IMR-90 (cell line): Measurements from ENCODE around the gene FBXL5. TPM values are rescaled to one million over a fixed set of nuclear protein-coding genes. Genes with fewer than 3 reads are reported as not detected.

Experiments used
- ATAC-seq: fragments of 200-7000 bp; cut with Tn5 transposase; 2 replicates; pipeline ENCODE4 v1.9.1; 2020; ENCODE audit warnings: low read depth, mild to moderate bottlenecking, moderate library complexity
- BruUV-seq: library from RNA; stranded (reverse); fragments of 400-500 nt; replicated peaks from 2 replicates; lab custom pipeline; 2021; lab: Mats Ljungman, UMichigan
- CTCF ChIA-PET: fragments of 300-600 bp; formaldehyde crosslinking; extraction: SDS; loops from one replicate; lab custom pipeline; 2021; ENCODE audit warnings: antibody characterized with exemption; lab: Yijun Ruan, JAX
- POLR2A ChIA-PET: fragments of 300-600 bp; sonication (Branson Sonifier 250); formaldehyde crosslinking; loops from one replicate; lab custom pipeline; 2022; ENCODE audit warnings: antibody characterized with exemption; ENCODE audit not compliant: unreplicated experiment; lab: Charles Lee
- DNase-seq: peaks from one replicate; pipeline ENCODE4 v3.0.0; 2013
- H2AFZ ChIP-seq: replicated peaks from 2 replicates; pipeline ENCODE3; 2013; ENCODE audit warnings: low read length, mild to moderate bottlenecking; ENCODE audit not compliant: poor library complexity
- H2AK5ac ChIP-seq: 2 replicates; pipeline ENCODE4 v1.6.1; 2013; ENCODE audit warnings: low read depth, low read length, inconsistent platforms
- H2AK9ac ChIP-seq: replicated peaks from 2 replicates; pipeline ENCODE3; 2013; ENCODE audit warnings: mild to moderate bottlenecking, low read depth, low read length, moderate library complexity; ENCODE audit not compliant: poor library complexity
- H2BK120ac ChIP-seq: 2 replicates; pipeline ENCODE4 v1.6.1; 2013; ENCODE audit warnings: low read depth, low read length, inconsistent platforms
- H2BK15ac ChIP-seq: 3 replicates; pipeline ENCODE4 v1.6.1; 2013; ENCODE audit warnings: low read depth, low read length, inconsistent platforms
- H2BK20ac ChIP-seq: 2 replicates; pipeline ENCODE4 v1.6.1; 2013; ENCODE audit warnings: low read depth, mild to moderate bottlenecking, inconsistent platforms, low read length, moderate library complexity
- H2BK5ac ChIP-seq: 2 replicates; pipeline ENCODE4 v1.6.1; 2013; ENCODE audit warnings: mild to moderate bottlenecking, low read depth, low read length, inconsistent platforms; ENCODE audit not compliant: poor library complexity, severe bottlenecking
- H3K14ac ChIP-seq: replicated peaks from 2 replicates; pipeline ENCODE4 v1.6.1; 2013; ENCODE audit warnings: low read depth, low read length, inconsistent platforms
- H3K18ac ChIP-seq: 2 replicates; pipeline ENCODE4 v1.6.1; 2013; ENCODE audit warnings: low read depth, low read length, control low read depth
- H3K23ac ChIP-seq: 2 replicates; pipeline ENCODE4 v1.6.1; 2013; ENCODE audit warnings: low read depth, low read length, inconsistent platforms
- H3K27ac ChIP-seq: 2 replicates; pipeline ENCODE4 v1.5.1; 2013; ENCODE audit warnings: mild to moderate bottlenecking, control low read depth, low read length; ENCODE audit not compliant: insufficient read depth
- H3K27me3 ChIP-seq: 2 replicates; pipeline ENCODE4 v1.6.1; 2013; ENCODE audit warnings: low read length; ENCODE audit not compliant: control insufficient read depth, insufficient read depth
- H3K36me3 ChIP-seq: 2 replicates; pipeline ENCODE4 v1.6.1; 2013; ENCODE audit warnings: low read length, mixed read lengths; ENCODE audit not compliant: control insufficient read depth, insufficient read depth
- H3K4ac ChIP-seq: 2 replicates; pipeline ENCODE4 v1.6.1; 2013; ENCODE audit warnings: low read depth, low read length, inconsistent platforms
- H3K4me1 ChIP-seq: 2 replicates; pipeline ENCODE4 v1.6.1; 2013; ENCODE audit warnings: low read length, mixed read lengths; ENCODE audit not compliant: control insufficient read depth, insufficient read depth
- H3K4me2 ChIP-seq: 2 replicates; pipeline ENCODE4 v1.6.1; 2013; ENCODE audit warnings: low read depth, mild to moderate bottlenecking, control low read depth, low read length, moderate library complexity
- H3K4me3 ChIP-seq: 2 replicates; pipeline ENCODE4 v1.5.1; 2013; ENCODE audit warnings: low read depth, mild to moderate bottlenecking, control low read depth, low read length, moderate library complexity; ENCODE audit not compliant: insufficient read depth
- H3K56ac ChIP-seq: 2 replicates; pipeline ENCODE4 v1.6.1; 2013; ENCODE audit warnings: low read length, inconsistent platforms; ENCODE audit not compliant: insufficient read depth; ENCODE audit errors: extremely low read depth
- H3K79me1 ChIP-seq, 2 experiments: 2 replicates each; pipeline ENCODE4 v1.6.1; 2013; ENCODE audit warnings: low read length in 2 of 2, inconsistent platforms in 1 of 2, low read depth in 1 of 2
- H3K9ac ChIP-seq: 2 replicates; pipeline ENCODE4 v1.6.1; 2013; ENCODE audit warnings: low read depth, low read length, control low read depth
- H3K9me1 ChIP-seq: 2 replicates; pipeline ENCODE4 v1.6.1; 2013; ENCODE audit warnings: low read length, inconsistent platforms; ENCODE audit not compliant: insufficient read depth
- H3K9me3 ChIP-seq: 2 replicates; pipeline ENCODE4 v1.6.1; 2013; ENCODE audit warnings: low read length; ENCODE audit not compliant: control insufficient read depth, insufficient read depth
- H4K20me1 ChIP-seq: 2 replicates; pipeline ENCODE4 v1.6.1; 2013; ENCODE audit warnings: low read length, inconsistent platforms; ENCODE audit not compliant: insufficient read depth
- H4K5ac ChIP-seq: 2 replicates; pipeline ENCODE4 v1.6.1; 2013; ENCODE audit warnings: mild to moderate bottlenecking, low read depth, low read length, control low read depth
- H4K8ac ChIP-seq, 2 experiments: 2 replicates each; pipeline ENCODE4 v1.6.1; 2013; ENCODE audit warnings: low read depth in 2 of 2, low read length in 2 of 2, control low read depth in 1 of 2, inconsistent platforms in 1 of 2
- H4K91ac ChIP-seq: 2 replicates; pipeline ENCODE4 v1.6.1; 2013; ENCODE audit warnings: low read depth, low read length, inconsistent platforms; ENCODE audit not compliant: insufficient read depth
- POLR2A ChIP-seq: IDR thresholded peaks from 2 replicates; pipeline ENCODE4 v1.6.1; 2012; ENCODE audit warnings: mild to moderate bottlenecking, low read depth, low read length
- RAD21 ChIP-seq: IDR thresholded peaks from 2 replicates; pipeline ENCODE4 v1.6.1; 2012; ENCODE audit warnings: low read length, improper control_type of control experiment
- RFX5 ChIP-seq: IDR thresholded peaks from 2 replicates; pipeline ENCODE4 v1.8.0; 2012; ENCODE audit warnings: low read depth, mild to moderate bottlenecking, low read length, moderate library complexity
- SMC3 ChIP-seq: fragments of 150-350 bp; IDR thresholded peaks from 2 replicates; pipeline ENCODE4 v1.6.1; 2016; ENCODE audit warnings: low read depth, mild to moderate bottlenecking, antibody characterized with exemption, low read length, moderate library complexity
- WGBS, 2 experiments: methylation state at CpG; one replicate each; pipeline versions ENCODE4 v1.1.5 to v1.1.7; 2013; ENCODE audit warnings: missing lambda C conversion rate in 2 of 2; ENCODE audit not compliant: insufficient read length in 1 of 2; ENCODE audit errors: extremely low coverage in 2 of 2; 5-methylcytosine and 5-hydroxymethylcytosine counted together
- dilution Hi-C: fragments of 300-500 bp; cut with HindIII; formaldehyde crosslinking; loops from one replicate; pipeline ENCODE4 v1.14.3; 2018; ENCODE audit warnings: low sequenced_read_pairs; ENCODE audit not compliant: unreplicated experiment
- in situ Hi-C: fragments of 300-500 bp; cut with MboI; formaldehyde crosslinking; loops from 3 replicates; pipeline ENCODE4 v1.14.3; 2019; ENCODE audit warnings: low sequenced_read_pairs, inconsistent platforms, mixed read lengths
- intact Hi-C: fragments of 100-400 bp; cut with micrococcal nuclease; formaldehyde crosslinking; loops from 2 replicates; pipeline ENCODE4 v1.10.0; 2022
- polyA plus RNA-seq, 3 experiments: library from polyadenylated mRNA; depleted of rRNA; stranded (reverse); fragments of >200 nt; gene quantifications; 2 replicates each; pipeline ENCODE4 v1.2.3, GENCODE V29; 2012; ENCODE audit warnings: low replicate concordance in 1 of 3
- total RNA-seq: library from RNA; depleted of rRNA; stranded (reverse); fragments of >200 nt; gene quantifications from 2 replicates; pipeline ENCODE4 v1.2.3, GENCODE V29; 2012

FBXL5 gene
- total and polyA plus RNA-seq, 2 of the 4 experiments (the other 2 are of a cell fraction): 20.3 to 62.6 TPM

DNA sequence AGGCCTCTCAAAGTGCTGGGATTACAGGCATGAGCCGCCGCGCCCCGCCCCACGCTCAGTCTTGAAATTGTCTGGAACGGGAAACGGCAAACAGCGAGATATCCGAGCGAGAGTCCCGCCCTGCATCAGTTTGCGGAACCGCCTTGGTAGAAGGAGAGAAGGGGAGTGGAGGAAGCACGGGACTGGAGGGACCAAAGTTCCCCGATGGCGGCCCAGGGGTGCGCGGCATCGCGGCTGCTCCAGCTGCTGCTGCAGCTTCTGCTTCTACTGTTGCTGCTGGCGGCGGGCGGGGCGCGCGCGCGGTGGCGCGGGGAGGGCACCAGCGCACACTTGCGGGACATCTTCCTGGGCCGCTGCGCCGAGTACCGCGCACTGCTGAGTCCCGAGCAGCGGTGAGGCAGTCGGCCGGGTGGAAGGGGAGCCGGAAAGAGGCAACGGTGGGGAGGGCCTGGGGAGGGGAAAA, 47.8 kb upstream of the FBXL5 start, which contains the start of gene BST1:
Gene BST1 (plus strand): TSS at position 125 of the 463 bp plus-strand sequence. CDS start 80 bp downstream, at position 205.
- POLR2A ChIA-PET: no interaction called here
- in situ Hi-C loops (no loop called here), intact Hi-C loops (no loop called here), dilution Hi-C loops (no loop called here)
- H2AK5ac ChIP-seq: peak within 1 kb of the TSS; percentile 62
- peak within 1 kb of the TSS; percentile 39 for H3K4me3 ChIP-seq
- H2BK15ac ChIP-seq: 0 out of 3 replicates have a peak within 1 kb of the TSS, but pooled peaks have one; percentile 48
- peak within 1 kb of the TSS; percentile 20 for H2BK5ac ChIP-seq
- peak within 1 kb of the TSS; percentile 67 for H3K9ac ChIP-seq
- peak within 1 kb of the TSS; percentile 33 for H2AK9ac ChIP-seq
- H3K4ac ChIP-seq: peak within 1 kb of the TSS; percentile 80
- H3K27me3 ChIP-seq: no peaks in the 10 kb centered on the region
- H3K56ac ChIP-seq: no peak within 1 kb of the TSS
- H3K4me1 ChIP-seq: no peaks in the 10 kb centered on the region; the same call in 1 of the 2 replicates
- peak within 1 kb of the TSS; percentile 87 for H3K14ac ChIP-seq
- peak within 1 kb of the TSS; percentile 26 to 94 for H4K8ac ChIP-seq
- H4K5ac ChIP-seq: peak within 1 kb of the TSS; percentile 60
- H3K36me3 ChIP-seq: no peaks in the 10 kb centered on the region
- H3K4me2 ChIP-seq: peak within 1 kb of the TSS; percentile 44
- WGBS, 2 experiments: 7% methylated on average over 18 of the region's 43 CpGs; no CpG with 5 or more reads in 1 of the 2 experiments
- CTCF ChIA-PET: no interaction called here
- no peak within 1 kb of the TSS; the same call in 1 of the 2 replicates for H3K27ac ChIP-seq
- DNase-seq: peak; percentile 50
- 0 out of 4 replicates have a peak, but pooled peaks cover 0 to 3% of the 10 kb centered on the region in 2 experiments for H3K79me1 ChIP-seq
- peak within 1 kb of the TSS; percentile 63 for H3K18ac ChIP-seq
- H4K20me1 ChIP-seq: no peaks in the 10 kb centered on the region
- no peaks in the 10 kb centered on the region for H3K9me3 ChIP-seq
- ATAC-seq: peak; percentile 79
- peaks cover 11% of the 10 kb centered on the region for H3K9me1 ChIP-seq
- peak within 1 kb of the TSS; percentile 84 for H3K23ac ChIP-seq
- H2BK120ac ChIP-seq: peak within 1 kb of the TSS; percentile 72
- TF ChIP-seq SMC3 (no peak), RAD21 (no peak), RFX5 (no peak), POLR2A (no peak)
- peak within 1 kb of the TSS; percentile 61; the same call in 1 of the 2 replicates for H2BK20ac ChIP-seq
- H2AFZ ChIP-seq: peak within 1 kb of the TSS; percentile 90
- no TSS peak for BruUV-seq
- H4K91ac ChIP-seq: peak within 1 kb of the TSS; percentile 50
